ENCODE results near the gene GTF2IRD1.
"Not testable (repeated sequence)": the region's sequence is repeated elsewhere in the genome, so short reads cannot be mapped to it uniquely, and the experiment has no call there.

GTF2IRD1 gene

GRCh38 chr7:74491490-74491889 lies 37.8 kb downstream of the GTF2IRD1 start:
- DNase-seq (ENCODE audit: low read depth) = not testable (repeated sequence)

GRCh38 chr7:74493295-74493694 lies 39.6 kb downstream of the GTF2IRD1 start:
- no peak for DNase-seq (ENCODE audit: low read depth)

- no peak for DNase-seq (ENCODE audit: low read depth)
Observed at GRCh38 chr7:74494076-74494548, 40.4 kb downstream of the GTF2IRD1 start.

GRCh38 chr7:74495112-74496086 lies 41.7 kb downstream of the GTF2IRD1 start:
- no peak for DNase-seq (ENCODE audit: low read depth)

- DNase-seq (ENCODE audit: low read depth) = no peak
Observed at GRCh38 chr7:74496272-74496671, 42.6 kb downstream of the GTF2IRD1 start.

GRCh38 chr7:74496773-74497172 lies 43.1 kb downstream of the GTF2IRD1 start:
- not testable (repeated sequence) for DNase-seq (ENCODE audit: low read depth)

- DNase-seq (ENCODE audit: low read depth) = no peak
Observed at GRCh38 chr7:74498354-74498753, 44.6 kb downstream of the GTF2IRD1 start.

GRCh38 chr7:74498996-74499834 lies 45.5 kb downstream of the GTF2IRD1 start:
- no peak for DNase-seq (ENCODE audit: low read depth)

GRCh38 chr7:74499835-74500388 lies 46.2 kb downstream of the GTF2IRD1 start:
- DNase-seq (ENCODE audit: low read depth) = no peak

GRCh38 chr7:74501298-74501697 lies 47.6 kb downstream of the GTF2IRD1 start:
- DNase-seq (ENCODE audit: low read depth) = no peak

- no peak for DNase-seq (ENCODE audit: low read depth)
Observed at GRCh38 chr7:74502216-74502891, 48.6 kb downstream of the GTF2IRD1 start.

- DNase-seq (ENCODE audit: low read depth) = no peak
Observed at GRCh38 chr7:74503061-74503460, 49.4 kb downstream of the GTF2IRD1 start.

- DNase-seq (ENCODE audit: low read depth) = no peak
Observed at GRCh38 chr7:74503943-74504342, 50.2 kb downstream of the GTF2IRD1 start.

GRCh38 chr7:74505471-74506324 lies 52.0 kb downstream of the GTF2IRD1 start:
- no peak for DNase-seq (ENCODE audit: low read depth)

GRCh38 chr7:74506325-74506724 lies 52.6 kb downstream of the GTF2IRD1 start:
- DNase-seq (ENCODE audit: low read depth) = no peak

GRCh38 chr7:74507538-74508319 lies 54.0 kb downstream of the GTF2IRD1 start:
- DNase-seq (ENCODE audit: low read depth) = no peak

GRCh38 chr7:74509453-74509852 lies 55.7 kb downstream of the GTF2IRD1 start:
- not testable (repeated sequence) for DNase-seq (ENCODE audit: low read depth)

GRCh38 chr7:74511345-74511744 lies 57.6 kb downstream of the GTF2IRD1 start:
- DNase-seq (ENCODE audit: low read depth) = no peak

GRCh38 chr7:74512762-74513161 lies 59.1 kb downstream of the GTF2IRD1 start:
- DNase-seq (ENCODE audit: low read depth) = no peak

- no peak for DNase-seq (ENCODE audit: low read depth)
Observed at GRCh38 chr7:74514131-74514591, 60.5 kb downstream of the GTF2IRD1 start.
